ENCODE results near the gene INSRR.

The INSRR gene

GRCh38 chr1:156809281-156809680 is 49.6 kb downstream of the INSRR start:
- no peaks in the 10 kb centered on the region for H4K20me1 ChIP-seq (ENCODE audit: low read depth, low read length)
- H3K36me3 ChIP-seq (ENCODE audit: low read length) = no peaks in the 10 kb centered on the region
- H2AFZ ChIP-seq (ENCODE audit: low read depth, low read length, severe bottlenecking) = no peak overlapping the region
- no peak overlapping the region for H3K27ac ChIP-seq (ENCODE audit: low read depth, low read length)
- no peaks in the 10 kb centered on the region for H3K9me3 ChIP-seq (ENCODE audit: insufficient read depth, low read length)
- no peaks in the 10 kb centered on the region for H3F3A ChIP-seq (ENCODE audit: insufficient read depth)
- no peak overlapping the region for H3K4me3 ChIP-seq (ENCODE audit: insufficient read depth, low read length, poor library complexity, severe bottlenecking)
- TF ChIP-seq, protein P1, sequence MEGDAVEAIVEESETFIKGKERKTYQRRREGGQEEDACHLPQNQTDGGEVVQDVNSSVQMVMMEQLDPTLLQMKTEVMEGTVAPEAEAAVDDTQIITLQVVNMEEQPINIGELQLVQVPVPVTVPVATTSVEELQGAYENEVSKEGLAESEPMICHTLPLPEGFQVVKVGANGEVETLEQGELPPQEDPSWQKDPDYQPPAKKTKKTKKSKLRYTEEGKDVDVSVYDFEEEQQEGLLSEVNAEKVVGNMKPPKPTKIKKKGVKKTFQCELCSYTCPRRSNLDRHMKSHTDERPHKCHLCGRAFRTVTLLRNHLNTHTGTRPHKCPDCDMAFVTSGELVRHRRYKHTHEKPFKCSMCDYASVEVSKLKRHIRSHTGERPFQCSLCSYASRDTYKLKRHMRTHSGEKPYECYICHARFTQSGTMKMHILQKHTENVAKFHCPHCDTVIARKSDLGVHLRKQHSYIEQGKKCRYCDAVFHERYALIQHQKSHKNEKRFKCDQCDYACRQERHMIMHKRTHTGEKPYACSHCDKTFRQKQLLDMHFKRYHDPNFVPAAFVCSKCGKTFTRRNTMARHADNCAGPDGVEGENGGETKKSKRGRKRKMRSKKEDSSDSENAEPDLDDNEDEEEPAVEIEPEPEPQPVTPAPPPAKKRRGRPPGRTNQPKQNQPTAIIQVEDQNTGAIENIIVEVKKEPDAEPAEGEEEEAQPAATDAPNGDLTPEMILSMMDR (IDR thresholded peaks at IDR 0.05; ENCODE audit: insufficient read depth, low read length, poor library complexity, severe bottlenecking) = no peak
- TF ChIP-seq EZH2phosphoT487 (conservative IDR thresholded peaks at IDR 0.05; ENCODE audit: low read length) = no peak
- H3K9ac ChIP-seq (ENCODE audit: low read length) = no peak overlapping the region
- H3K9me2 ChIP-seq (replicated peaks; ENCODE audit: insufficient read depth, low read length) = no peaks in the 10 kb centered on the region
- H3K79me2 ChIP-seq (ENCODE audit: insufficient read depth, low read length) = no peaks in the 10 kb centered on the region
- H3K4me2 ChIP-seq (ENCODE audit: low read depth, low read length, poor library complexity, severe bottlenecking) = no peak overlapping the region
- no peaks in the 10 kb centered on the region for H3K27me3 ChIP-seq (ENCODE audit: low read length)

DNA sequence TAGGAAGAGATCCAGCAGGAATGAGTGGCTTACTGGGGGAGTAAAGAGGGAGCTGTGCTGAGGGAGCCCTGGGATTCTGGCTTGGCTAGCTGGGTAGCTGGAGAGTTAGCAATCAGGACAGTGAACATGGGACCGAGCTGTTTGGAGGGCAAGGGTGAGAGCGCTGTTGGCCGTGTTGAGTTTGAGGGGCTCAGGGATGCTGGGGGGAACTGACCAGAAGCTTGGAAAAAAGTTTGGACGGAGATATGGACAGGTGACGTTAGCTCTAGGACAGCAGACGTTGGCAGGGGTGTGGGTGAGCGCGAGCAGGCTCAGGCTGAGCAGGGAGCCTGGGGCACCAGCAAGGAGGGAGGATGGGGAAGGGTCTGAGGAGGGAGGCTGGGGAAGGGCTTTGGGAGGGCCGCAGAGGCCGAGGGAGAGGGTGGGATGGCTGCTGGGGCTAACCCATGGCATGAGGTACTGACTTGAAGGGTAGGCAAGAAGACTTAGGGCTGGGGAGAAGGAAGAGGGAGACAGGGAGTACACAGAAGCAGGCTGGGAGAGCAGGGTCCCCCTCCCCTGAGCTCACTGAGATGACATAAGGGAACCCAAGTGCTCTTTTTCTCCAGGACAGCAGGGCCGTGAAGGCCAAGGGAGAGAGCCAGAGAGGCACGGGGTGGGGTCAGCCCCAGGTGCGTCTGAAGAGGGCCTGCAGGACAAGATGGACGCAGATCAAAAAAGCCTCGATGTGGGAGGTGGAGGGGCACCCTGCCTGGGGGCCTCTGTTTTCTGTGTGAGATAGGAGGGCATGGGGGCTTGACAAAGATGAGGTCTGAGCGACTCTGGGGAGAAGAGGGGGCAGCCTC is 50.5 kb downstream of the INSRR start:
- Histone ChIP-seq H2AFZ (ENCODE audit: low read depth, low read length, severe bottlenecking) (no peak overlapping the region), H3K27ac (ENCODE audit: low read depth, low read length) (no peak overlapping the region), H3K9me3 (ENCODE audit: insufficient read depth, low read length) (no peaks in the 10 kb centered on the region), H3F3A (ENCODE audit: insufficient read depth) (no peaks in the 10 kb centered on the region), H3K9me2 (replicated peaks; ENCODE audit: insufficient read depth, low read length) (no peaks in the 10 kb centered on the region), H3K27me3 (ENCODE audit: low read length) (no peaks in the 10 kb centered on the region), H3K36me3 (ENCODE audit: low read length) (no peaks in the 10 kb centered on the region), H4K20me1 (ENCODE audit: low read depth, low read length) (no peaks in the 10 kb centered on the region), H3K4me2 (ENCODE audit: low read depth, low read length, poor library complexity, severe bottlenecking) (no peak overlapping the region), H3K4me3 (ENCODE audit: insufficient read depth, low read length, poor library complexity, severe bottlenecking) (no peak overlapping the region), H3K9ac (ENCODE audit: low read length) (no peak overlapping the region), H3K79me2 (ENCODE audit: insufficient read depth, low read length) (no peaks in the 10 kb centered on the region)
- TF ChIP-seq, protein P1 (IDR thresholded peaks at IDR 0.05; ENCODE audit: insufficient read depth, low read length, poor library complexity, severe bottlenecking) = no peak
- no peak for TF ChIP-seq EZH2phosphoT487 (conservative IDR thresholded peaks at IDR 0.05; ENCODE audit: low read length)

- TF ChIP-seq, protein P1 (IDR thresholded peaks at IDR 0.05; ENCODE audit: insufficient read depth, low read length, poor library complexity, severe bottlenecking) = no peak
- TF ChIP-seq EZH2phosphoT487 (conservative IDR thresholded peaks at IDR 0.05; ENCODE audit: low read length) = no peak
- no peak overlapping the region for H3K9ac ChIP-seq (ENCODE audit: low read length)
- no peaks in the 10 kb centered on the region for H3K9me2 ChIP-seq (replicated peaks; ENCODE audit: insufficient read depth, low read length)
- no peaks in the 10 kb centered on the region for H3K9me3 ChIP-seq (ENCODE audit: insufficient read depth, low read length)
- H3K4me3 ChIP-seq (ENCODE audit: insufficient read depth, low read length, poor library complexity, severe bottlenecking) = no peak overlapping the region
- no peak overlapping the region for H3K4me2 ChIP-seq (ENCODE audit: low read depth, low read length, poor library complexity, severe bottlenecking)
- H3F3A ChIP-seq (ENCODE audit: insufficient read depth) = no peaks in the 10 kb centered on the region
- H3K36me3 ChIP-seq (ENCODE audit: low read length) = no peaks in the 10 kb centered on the region
- no peak overlapping the region for H2AFZ ChIP-seq (ENCODE audit: low read depth, low read length, severe bottlenecking)
- H3K79me2 ChIP-seq (ENCODE audit: insufficient read depth, low read length) = no peaks in the 10 kb centered on the region
- no peak overlapping the region for H3K27ac ChIP-seq (ENCODE audit: low read depth, low read length)
- no peaks in the 10 kb centered on the region for H3K27me3 ChIP-seq (ENCODE audit: low read length)
- H4K20me1 ChIP-seq (ENCODE audit: low read depth, low read length) = no peaks in the 10 kb centered on the region
These were observed 51.3 kb downstream of the INSRR start for GRCh38 chr1:156807627-156808026.
